Spleen (tissue), 11 donors: ENCODE measurements around the gene PRPS1L1. TPM values are rescaled to one million over a fixed set of nuclear protein-coding genes. Genes with fewer than 3 reads are reported as not detected.

Source experiments
- DNase-seq: peaks from one replicate; pipeline ENCODE4 v3.0.0-alpha.2; 2020
- H3K27ac ChIP-seq, 8 donors: fragments of 200-600 bp; sonication (generic) in 7 of 8; 1 replicate in 4 of 8; 2 replicates in 4 of 8; pipeline versions ENCODE4 v1.5.0 to v1.8.0; 2016 to 2021; ENCODE audit warnings: inconsistent platforms in 4 of 8, mild to moderate bottlenecking in 4 of 8, moderate library complexity in 1 of 8
- H3K27me3 ChIP-seq, 7 donors: fragments of 200-600 bp; sonication (generic) in 6 of 7; replicated peaks in 1 of 7; 1 replicate in 4 of 7; 2 replicates in 3 of 7; pipeline versions ENCODE4 v1.5.0 to v1.8.0; 2016 to 2021; ENCODE audit warnings: inconsistent platforms in 3 of 7, mild to moderate bottlenecking in 1 of 7
- H3K36me3 ChIP-seq, 6 donors: fragments of 200-600 bp; sonication (generic) in 5 of 6; 1 replicate in 4 of 6; 2 replicates in 2 of 6; pipeline versions ENCODE4 v1.5.0 to v1.8.0; 2016 to 2021; ENCODE audit warnings: inconsistent platforms in 2 of 6
- H3K4me1 ChIP-seq, 6 donors: fragments of 200-600 bp; sonication (generic) in 5 of 6; 1 replicate in 3 of 6; 2 replicates in 3 of 6; pipeline versions ENCODE4 v1.5.0 to v1.8.0; 2016 to 2021; ENCODE audit warnings: inconsistent platforms in 3 of 6
- H3K4me3 ChIP-seq, 8 donors: fragments of 200-600 bp; sonication (generic) in 7 of 8; 1 replicate in 4 of 8; 2 replicates in 4 of 8; pipeline versions ENCODE4 v1.5.0 to v1.8.0; 2016 to 2021; ENCODE audit warnings: inconsistent platforms in 4 of 8, mild to moderate bottlenecking in 4 of 8, moderate library complexity in 2 of 8
- H3K9me3 ChIP-seq, 8 donors: fragments of 200-600 bp; sonication (generic) in 7 of 8; 1 replicate in 4 of 8; 2 replicates in 4 of 8; pipeline versions ENCODE4 v1.5.0 to v1.8.0; 2016 to 2021; ENCODE audit warnings: inconsistent platforms in 4 of 8
- POLR2A ChIP-seq, 3 donors: fragments of 450-650 bp; IDR thresholded peaks; one replicate each; pipeline ENCODE4 v1.5.1; 2017; ENCODE audit warnings: antibody characterized with exemption in 3 of 3, mild to moderate bottlenecking in 1 of 3
- POLR2AphosphoS5 ChIP-seq, 3 donors: sonication (generic); formaldehyde crosslinking; IDR thresholded peaks; one replicate each; pipeline ENCODE4 v1.5.1; 2017; ENCODE audit warnings: antibody characterized with exemption in 3 of 3
- WGBS, 5 donors: extraction: QIAGEN DNeasy Blood & Tissue Kit in 3 of 5; methylation state at CpG; one replicate each; pipeline versions ENCODE4 v1.1.5 to v1.1.7; 2013 to 2018; 5-methylcytosine and 5-hydroxymethylcytosine counted together
- intact Hi-C: fragments of 100-400 bp; cut with DNase I; formaldehyde crosslinking; loops from one replicate; pipeline ENCODE4 v1.15.0; 2023; ENCODE audit warnings: low total_unique reads
- polyA plus RNA-seq, 3 donors: library from polyadenylated mRNA; stranded (reverse); fragments of 200-250 nt; gene quantifications; one replicate each; pipeline ENCODE4 v1.2.1, GENCODE V29; 2013
- total RNA-seq, 7 donors: library from RNA; depleted of rRNA in 3 of 7; stranded (reverse); fragments of >200 nt in 3 of 7; fragmentation: NEBNext Ultra II Directional in 4 of 7; extraction: Animal tissue kit (Norgen Biotek cat#: 25700) in 4 of 7; gene quantifications; one replicate each; pipeline versions ENCODE4 v1.1.0 to v1.2.1, GENCODE V29; 2016 to 2021
- TF ChIP-seq, protein P1 (sequence below), 11 experiments: fragments of 200-600 bp in 7 of 11; fragments of 450-650 bp in 4 of 11; sonication (generic) in 4 of 11; IDR thresholded peaks in 8 of 11; conservative IDR thresholded peaks in 3 of 11; 1 replicate in 7 of 11; 2 replicates in 4 of 11; pipeline versions ENCODE4 v1.4.0 to v1.8.0; 2016 to 2021; ENCODE audit warnings: antibody characterized with exemption in 11 of 11, inconsistent platforms in 4 of 11, mild to moderate bottlenecking in 1 of 11
- donor health status: healthy with polysubstance abuse.
- donor health status: DM: no; HTN: no; CAD: no; lungs with moderate emphysema.
- donor health status: DM: no; HTN: no; CAD: no.
- donor health status: Bipolar disorder and iron deficiency.
- donor health status: healthy.
- donor health status: DM: no; HTN: no; CAD: no.
- donor health status: DM: yes; HTN: yes; CAD: no.

The PRPS1L1 gene
- total and polyA plus RNA-seq, 10 donors = not detected

DNA sequence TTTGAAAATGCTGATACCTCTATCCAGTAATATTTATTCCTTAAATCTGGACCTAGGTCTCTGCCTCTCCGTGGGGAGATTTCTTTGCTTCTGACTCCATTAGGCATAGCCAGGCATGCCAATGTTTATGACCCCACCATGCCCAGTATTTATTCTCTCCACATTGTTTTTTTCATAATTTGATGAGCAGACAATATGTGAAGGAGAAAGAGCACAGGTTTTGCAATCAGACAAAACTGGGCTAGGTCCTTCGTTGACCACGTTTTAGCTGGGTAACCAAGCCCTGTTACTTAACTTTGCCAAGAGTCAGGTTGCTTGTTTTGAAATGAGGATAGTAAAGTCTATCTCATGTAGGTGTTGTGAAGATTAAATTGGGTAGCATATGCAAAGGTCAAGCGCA lies 21.6 kb upstream of the PRPS1L1 start:
- H3K27ac ChIP-seq = no peak overlapping the region
- no peak for DNase-seq
- intact Hi-C loops = no loop called here
- TF ChIP-seq POLR2AphosphoS5 (IDR thresholded peaks at IDR 0.05) (no peak), POLR2A (IDR thresholded peaks at IDR 0.05) (no peak)
- TF ChIP-seq, protein P1, sequence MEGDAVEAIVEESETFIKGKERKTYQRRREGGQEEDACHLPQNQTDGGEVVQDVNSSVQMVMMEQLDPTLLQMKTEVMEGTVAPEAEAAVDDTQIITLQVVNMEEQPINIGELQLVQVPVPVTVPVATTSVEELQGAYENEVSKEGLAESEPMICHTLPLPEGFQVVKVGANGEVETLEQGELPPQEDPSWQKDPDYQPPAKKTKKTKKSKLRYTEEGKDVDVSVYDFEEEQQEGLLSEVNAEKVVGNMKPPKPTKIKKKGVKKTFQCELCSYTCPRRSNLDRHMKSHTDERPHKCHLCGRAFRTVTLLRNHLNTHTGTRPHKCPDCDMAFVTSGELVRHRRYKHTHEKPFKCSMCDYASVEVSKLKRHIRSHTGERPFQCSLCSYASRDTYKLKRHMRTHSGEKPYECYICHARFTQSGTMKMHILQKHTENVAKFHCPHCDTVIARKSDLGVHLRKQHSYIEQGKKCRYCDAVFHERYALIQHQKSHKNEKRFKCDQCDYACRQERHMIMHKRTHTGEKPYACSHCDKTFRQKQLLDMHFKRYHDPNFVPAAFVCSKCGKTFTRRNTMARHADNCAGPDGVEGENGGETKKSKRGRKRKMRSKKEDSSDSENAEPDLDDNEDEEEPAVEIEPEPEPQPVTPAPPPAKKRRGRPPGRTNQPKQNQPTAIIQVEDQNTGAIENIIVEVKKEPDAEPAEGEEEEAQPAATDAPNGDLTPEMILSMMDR (IDR thresholded peaks at IDR 0.05 in 8 of 11, conservative IDR thresholded peaks at IDR 0.05 in 3 of 11) = no peak
- no peak overlapping the region for H3K4me3 ChIP-seq
- no peaks in the 10 kb centered on the region for H3K9me3 ChIP-seq
- H3K36me3 ChIP-seq = no peaks in the 10 kb centered on the region
- WGBS, 5 donors = 58 to 95% (median 84%) methylated on average over 4 of the region's 4 CpGs
- no peaks in the 10 kb centered on the region for H3K4me1 ChIP-seq
- no peaks in the 10 kb centered on the region for H3K27me3 ChIP-seq

DNA sequence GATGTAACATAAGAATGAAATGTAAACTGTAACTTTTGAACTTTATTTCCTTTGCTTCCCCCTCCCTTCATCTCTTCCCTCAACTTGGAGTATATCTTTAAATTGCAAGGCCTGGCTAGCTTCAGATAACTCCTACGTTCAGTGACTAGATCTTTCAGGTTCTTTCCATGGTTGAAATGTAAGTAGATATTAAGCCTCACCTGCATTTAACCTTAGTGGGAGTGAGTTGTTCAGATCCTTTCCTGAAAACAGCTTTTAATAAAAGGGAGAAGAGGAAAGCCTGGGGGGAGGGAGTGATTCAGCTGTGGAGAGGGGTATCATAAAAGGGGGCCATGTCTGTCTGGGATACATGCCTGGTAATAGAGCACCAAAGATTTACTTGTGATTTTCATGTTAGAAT lies 19.0 kb upstream of the PRPS1L1 start:
- Histone ChIP-seq H3K4me1 (no peaks in the 10 kb centered on the region), H3K27ac (no peak overlapping the region), H3K36me3 (no peaks in the 10 kb centered on the region), H3K4me3 (no peak overlapping the region), H3K27me3 (no peaks in the 10 kb centered on the region), H3K9me3 (no peaks in the 10 kb centered on the region)
- no peak for DNase-seq
- no peak for TF ChIP-seq POLR2AphosphoS5 (IDR thresholded peaks at IDR 0.05)
- TF ChIP-seq, protein P1 (IDR thresholded peaks at IDR 0.05 in 8 of 11, conservative IDR thresholded peaks at IDR 0.05 in 3 of 11) = no peak
- no peak for TF ChIP-seq POLR2A (IDR thresholded peaks at IDR 0.05)
- WGBS, 5 donors = 76 to 83% (median 81%) methylated on average over 1 of the region's 1 CpG
- intact Hi-C loops = no loop called here

DNA sequence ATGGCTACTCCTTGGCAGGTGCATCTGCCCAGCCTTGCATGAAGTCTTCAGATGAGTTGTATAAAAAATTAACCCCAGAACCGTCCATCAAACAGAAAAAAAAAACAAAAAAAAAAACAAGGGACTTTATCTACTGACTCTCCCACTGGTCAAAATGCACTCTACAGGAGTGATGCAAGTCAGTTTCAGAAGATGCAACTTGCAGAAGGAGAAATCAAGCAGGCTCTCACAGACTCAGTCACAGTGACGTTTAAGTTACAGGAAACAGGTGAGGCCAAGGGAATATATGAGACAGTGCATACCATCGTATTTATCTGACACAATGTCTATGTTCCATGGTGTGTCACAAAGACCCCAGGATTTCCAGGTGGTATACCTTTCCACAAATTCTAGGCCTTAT lies 17.5 kb upstream of the PRPS1L1 start:
- Histone ChIP-seq H3K9me3 (no peaks in the 10 kb centered on the region), H3K36me3 (no peaks in the 10 kb centered on the region), H3K4me1 (no peaks in the 10 kb centered on the region), H3K27ac (no peak overlapping the region), H3K4me3 (no peak overlapping the region), H3K27me3 (no peaks in the 10 kb centered on the region)
- intact Hi-C loops = no loop called here
- TF ChIP-seq POLR2AphosphoS5 (IDR thresholded peaks at IDR 0.05) = no peak
- TF ChIP-seq, protein P1 (IDR thresholded peaks at IDR 0.05 in 8 of 11, conservative IDR thresholded peaks at IDR 0.05 in 3 of 11) = no peak
- TF ChIP-seq POLR2A (IDR thresholded peaks at IDR 0.05) = no peak
- no peak for DNase-seq
- 71 to 86% (median 79%) methylated on average over 3 of the region's 3 CpGs for WGBS, 5 donors

DNA sequence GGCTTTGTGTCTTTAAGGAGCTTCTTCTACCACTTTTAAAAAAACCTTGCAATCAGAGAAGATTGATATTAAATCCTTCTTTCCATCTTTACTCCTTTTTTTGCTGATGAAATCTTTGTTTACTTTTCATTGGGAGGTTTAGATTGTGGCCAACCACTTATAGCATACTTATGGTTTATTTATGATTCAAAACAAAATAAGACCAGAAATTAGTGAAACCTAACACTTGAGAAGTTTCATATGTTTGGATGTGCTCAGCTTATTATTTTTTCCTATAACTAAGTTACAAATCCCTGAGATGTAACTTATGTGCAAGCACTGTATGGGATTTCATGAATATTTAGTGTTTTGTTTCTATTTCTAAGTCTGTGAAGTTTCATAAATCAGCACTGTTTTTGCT lies 13.5 kb upstream of the PRPS1L1 start:
- Histone ChIP-seq H3K27ac (no peak overlapping the region), H3K27me3 (no peaks in the 10 kb centered on the region), H3K4me3 (no peak overlapping the region), H3K4me1 (no peaks in the 10 kb centered on the region), H3K9me3 (no peaks in the 10 kb centered on the region), H3K36me3 (no peaks in the 10 kb centered on the region)
- intact Hi-C loops = no loop called here
- no peak for DNase-seq
- no peak for TF ChIP-seq POLR2AphosphoS5 (IDR thresholded peaks at IDR 0.05)

DNA sequence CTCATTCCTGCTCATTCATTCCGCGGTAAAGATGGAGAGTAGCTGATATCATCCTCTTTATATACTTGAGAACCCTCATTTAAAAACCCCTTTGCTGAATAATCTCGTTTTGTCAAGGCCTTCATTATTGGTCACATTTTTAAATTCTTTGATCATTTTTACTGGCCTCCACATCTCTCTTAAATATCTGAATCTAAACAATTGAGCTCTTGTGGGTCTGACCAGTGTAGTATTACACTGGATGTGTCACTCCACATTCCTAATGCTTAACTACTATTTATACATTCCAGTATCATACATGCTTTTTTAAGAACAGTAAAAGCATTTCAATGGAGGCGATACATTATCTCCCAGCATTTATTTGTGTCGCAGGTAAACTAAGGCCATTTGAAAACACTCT lies 12.6 kb upstream of the PRPS1L1 start:
- Histone ChIP-seq H3K36me3 (no peaks in the 10 kb centered on the region), H3K9me3 (no peaks in the 10 kb centered on the region), H3K27ac (no peak overlapping the region), H3K27me3 (no peaks in the 10 kb centered on the region), H3K4me3 (no peak overlapping the region), H3K4me1 (no peaks in the 10 kb centered on the region)
- DNase-seq = no peak
- TF ChIP-seq POLR2AphosphoS5 (IDR thresholded peaks at IDR 0.05) = no peak
- TF ChIP-seq, protein P1 (IDR thresholded peaks at IDR 0.05 in 8 of 11, conservative IDR thresholded peaks at IDR 0.05 in 3 of 11) = no peak
- WGBS, 5 donors = 87 to 94% (median 89%) methylated on average over 5 of the region's 5 CpGs
- intact Hi-C loops = no loop called here
